IPS-20b (cell line): Measurements from ENCODE around the gene ART5.

Experiments used
- H3K27ac ChIP-seq: one replicate; pipeline ENCODE4 v1.5.1; 2013; ENCODE audit warnings: low read length
- H3K27me3 ChIP-seq: 2 replicates; pipeline ENCODE4 v1.6.1; 2013; ENCODE audit warnings: mild to moderate bottlenecking, low read length, inconsistent platforms; ENCODE audit not compliant: insufficient read depth
- H3K36me3 ChIP-seq: 2 replicates; pipeline ENCODE4 v1.6.1; 2013; ENCODE audit warnings: low read depth, mild to moderate bottlenecking, inconsistent platforms, low read length, moderate library complexity; ENCODE audit not compliant: insufficient read depth
- H3K4me1 ChIP-seq: 2 replicates; pipeline ENCODE4 v1.6.1; 2013; ENCODE audit warnings: mild to moderate bottlenecking, control low read depth, inconsistent platforms, low read length, moderate library complexity; ENCODE audit not compliant: insufficient read depth
- H3K4me3 ChIP-seq: 2 replicates; pipeline ENCODE4 v1.5.1; 2013; ENCODE audit warnings: mild to moderate bottlenecking, low read length, inconsistent platforms
- H3K9ac ChIP-seq: 2 replicates; pipeline ENCODE4 v1.6.1; 2013; ENCODE audit warnings: low read depth, mild to moderate bottlenecking, inconsistent platforms, low read length, moderate library complexity
- H3K9me3 ChIP-seq: 2 replicates; pipeline ENCODE4 v1.6.1; 2013; ENCODE audit warnings: mild to moderate bottlenecking, low read depth, low read length, inconsistent platforms; ENCODE audit not compliant: insufficient read depth

The ART5 gene

GRCh38 chr11:3635641-3636375 is 6.0 kb downstream of the ART5 start:
- H3K4me1 ChIP-seq, result no peaks in the 10 kb centered on the region
- no peaks in the 10 kb centered on the region for H3K36me3 ChIP-seq
- no peak overlapping the region for H3K4me3 ChIP-seq
- H3K9me3 ChIP-seq, result no peaks in the 10 kb centered on the region
- H3K27me3 ChIP-seq, result peaks cover under 1% of the 10 kb centered on the region; the same call in 1 of the 2 replicates
- no peak overlapping the region for H3K9ac ChIP-seq
- no peak overlapping the region for H3K27ac ChIP-seq

- Histone ChIP-seq H3K4me3 (no peak overlapping the region), H3K9ac (no peak overlapping the region), H3K36me3 (no peaks in the 10 kb centered on the region), H3K4me1 (no peaks in the 10 kb centered on the region), H3K9me3 (no peaks in the 10 kb centered on the region), H3K27ac (no peak overlapping the region), H3K27me3 (no peaks in the 10 kb centered on the region)
These were observed 9.6 kb downstream of the ART5 start for GRCh38 chr11:3632070-3632660.

- no peaks in the 10 kb centered on the region for H3K4me1 ChIP-seq
- H3K36me3 ChIP-seq, result no peaks in the 10 kb centered on the region
- H3K27me3 ChIP-seq, result no peaks in the 10 kb centered on the region
- no peak overlapping the region for H3K9ac ChIP-seq
- no peak overlapping the region for H3K4me3 ChIP-seq
- H3K27ac ChIP-seq, result no peak overlapping the region
- H3K9me3 ChIP-seq, result no peaks in the 10 kb centered on the region
These were observed 10.5 kb downstream of the ART5 start for GRCh38 chr11:3631331-3631730.

GRCh38 chr11:3627291-3627690 is 14.5 kb downstream of the ART5 start:
- H3K36me3 ChIP-seq, result no peaks in the 10 kb centered on the region
- H3K27me3 ChIP-seq, result no peaks in the 10 kb centered on the region

GRCh38 chr11:3626250-3626960 is 15.4 kb downstream of the ART5 start:
- Histone ChIP-seq H3K9ac (no peak overlapping the region), H3K4me1 (no peaks in the 10 kb centered on the region), H3K9me3 (no peaks in the 10 kb centered on the region), H3K4me3 (no peak overlapping the region), H3K36me3 (no peaks in the 10 kb centered on the region), H3K27me3 (no peaks in the 10 kb centered on the region), H3K27ac (no peak overlapping the region)

More at GRCh38 chr11:3627291-3627690, 14.5 kb downstream of the ART5 start:
- no peaks in the 10 kb centered on the region for H3K4me1 ChIP-seq
- H3K9me3 ChIP-seq, result no peaks in the 10 kb centered on the region
- H3K9ac ChIP-seq, result no peak overlapping the region
- no peak overlapping the region for H3K27ac ChIP-seq
- no peak overlapping the region for H3K4me3 ChIP-seq

- Histone ChIP-seq H3K4me3 (no peak overlapping the region), H3K36me3 (no peaks in the 10 kb centered on the region), H3K9me3 (no peaks in the 10 kb centered on the region), H3K9ac (no peak overlapping the region), H3K27me3 (no peaks in the 10 kb centered on the region), H3K4me1 (no peaks in the 10 kb centered on the region), H3K27ac (no peak overlapping the region)
These were observed 17.9 kb downstream of the ART5 start for GRCh38 chr11:3623767-3624458.

GRCh38 chr11:3623121-3623520 is 18.7 kb downstream of the ART5 start:
- Histone ChIP-seq H3K4me1 (no peaks in the 10 kb centered on the region), H3K27ac (no peak overlapping the region), H3K9ac (no peak overlapping the region), H3K27me3 (no peaks in the 10 kb centered on the region), H3K36me3 (no peaks in the 10 kb centered on the region), H3K9me3 (no peaks in the 10 kb centered on the region), H3K4me3 (no peak overlapping the region)

- Histone ChIP-seq H3K36me3 (no peaks in the 10 kb centered on the region), H3K4me3 (no peak overlapping the region), H3K27me3 (no peaks in the 10 kb centered on the region), H3K9me3 (no peaks in the 10 kb centered on the region), H3K9ac (no peak overlapping the region), H3K4me1 (peaks cover 4% of the 10 kb centered on the region; the same call in 1 of the 2 replicates), H3K27ac (no peak overlapping the region)
These were observed 19.3 kb downstream of the ART5 start for GRCh38 chr11:3622521-3622920.

- Histone ChIP-seq H3K27ac (no peak overlapping the region), H3K36me3 (no peaks in the 10 kb centered on the region), H3K9me3 (no peaks in the 10 kb centered on the region), H3K4me1 (peaks cover 4% of the 10 kb centered on the region; the same call in 1 of the 2 replicates), H3K4me3 (no peak overlapping the region), H3K9ac (no peak overlapping the region), H3K27me3 (no peaks in the 10 kb centered on the region)
These were observed 23.8 kb downstream of the ART5 start for GRCh38 chr11:3617990-3618389.

- Histone ChIP-seq H3K27ac (no peak overlapping the region), H3K4me3 (no peak overlapping the region), H3K4me1 (peaks cover 4% of the 10 kb centered on the region; the same call in 1 of the 2 replicates), H3K9ac (no peak overlapping the region), H3K36me3 (no peaks in the 10 kb centered on the region), H3K9me3 (no peaks in the 10 kb centered on the region; the same call in 1 of the 2 replicates), H3K27me3 (no peaks in the 10 kb centered on the region)
These were observed 24.9 kb downstream of the ART5 start for GRCh38 chr11:3616721-3617460.

GRCh38 chr11:3615998-3616397 is 25.8 kb downstream of the ART5 start:
- H3K36me3 ChIP-seq, result no peaks in the 10 kb centered on the region
- no peaks in the 10 kb centered on the region; the same call in 1 of the 2 replicates for H3K9me3 ChIP-seq
- H3K4me1 ChIP-seq, result peaks cover 4% of the 10 kb centered on the region; the same call in 1 of the 2 replicates
- no peak overlapping the region for H3K4me3 ChIP-seq
- H3K27me3 ChIP-seq, result no peaks in the 10 kb centered on the region
- H3K27ac ChIP-seq, result no peak overlapping the region
- H3K9ac ChIP-seq, result no peak overlapping the region
